ENCODE measurements around the gene NABP2. TPM values are rescaled to one million over a fixed set of nuclear protein-coding genes. Genes with fewer than 3 reads are reported as not detected.

The NABP2 gene
- total RNA-seq, 4 donors from 2014 or later = 19.4 to 35.7 (median 31.4) TPM

GRCh38 chr12:56224954-56225353 is 812 bp downstream of the NABP2 start:
- no peaks in the 10 kb centered on the region for H3K36me3 ChIP-seq
- H3K4me1 ChIP-seq = peaks cover 26 to 34% of the 10 kb centered on the region in 2 donors
- TF ChIP-seq, protein P1, sequence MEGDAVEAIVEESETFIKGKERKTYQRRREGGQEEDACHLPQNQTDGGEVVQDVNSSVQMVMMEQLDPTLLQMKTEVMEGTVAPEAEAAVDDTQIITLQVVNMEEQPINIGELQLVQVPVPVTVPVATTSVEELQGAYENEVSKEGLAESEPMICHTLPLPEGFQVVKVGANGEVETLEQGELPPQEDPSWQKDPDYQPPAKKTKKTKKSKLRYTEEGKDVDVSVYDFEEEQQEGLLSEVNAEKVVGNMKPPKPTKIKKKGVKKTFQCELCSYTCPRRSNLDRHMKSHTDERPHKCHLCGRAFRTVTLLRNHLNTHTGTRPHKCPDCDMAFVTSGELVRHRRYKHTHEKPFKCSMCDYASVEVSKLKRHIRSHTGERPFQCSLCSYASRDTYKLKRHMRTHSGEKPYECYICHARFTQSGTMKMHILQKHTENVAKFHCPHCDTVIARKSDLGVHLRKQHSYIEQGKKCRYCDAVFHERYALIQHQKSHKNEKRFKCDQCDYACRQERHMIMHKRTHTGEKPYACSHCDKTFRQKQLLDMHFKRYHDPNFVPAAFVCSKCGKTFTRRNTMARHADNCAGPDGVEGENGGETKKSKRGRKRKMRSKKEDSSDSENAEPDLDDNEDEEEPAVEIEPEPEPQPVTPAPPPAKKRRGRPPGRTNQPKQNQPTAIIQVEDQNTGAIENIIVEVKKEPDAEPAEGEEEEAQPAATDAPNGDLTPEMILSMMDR (IDR thresholded peaks at IDR 0.05) = no peak
- no peak for TF ChIP-seq POLR2A (IDR thresholded peaks at IDR 0.05)
- no peak for DNase-seq
- H3K9me3 ChIP-seq = no peaks in the 10 kb centered on the region
- H3K27ac ChIP-seq = peak overlapping the region in 1 of 3 donors; percentile 69
- intact Hi-C loops (cut with DNase I) = loop anchor here (2.0 to 10.0 kb wide), 2 partner anchors 32 to 100 kb away; partner anchors contain the start of gene ESYT1
- 66 to 71% methylated on average over 10 to 11 of the region's 11 CpGs for WGBS, 2 donors
- peak overlapping the region in 1 of 3 donors; percentile 64 for H3K4me3 ChIP-seq (replicated peaks in 1 of 3)
- no peaks in the 10 kb centered on the region for H3K27me3 ChIP-seq

DNA sequence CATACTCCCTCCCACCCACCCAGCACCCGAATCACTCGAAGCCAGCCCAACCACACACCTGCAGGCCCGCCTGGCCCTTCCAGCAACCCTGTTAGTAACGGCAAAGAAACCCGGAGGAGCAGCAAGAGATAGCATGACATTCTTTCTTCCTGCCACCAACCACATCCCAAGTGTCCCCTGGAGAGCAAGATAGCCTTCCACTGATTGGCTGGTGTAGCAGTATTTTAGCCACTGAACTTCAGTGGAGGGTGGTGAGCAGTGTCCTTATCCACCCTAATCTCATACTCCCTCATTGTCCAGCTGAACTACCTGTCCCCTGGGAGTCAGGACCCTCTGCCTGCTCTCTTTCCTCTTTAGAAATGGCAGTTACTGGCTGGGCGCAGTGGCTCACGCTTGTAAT is 4.9 kb downstream of the NABP2 start:
- intact Hi-C loops (cut with DNase I) = loop anchor here (10.0 kb wide), 1 partner anchor 104 kb away; the partner anchor contains the start of gene ESYT1
- DNase-seq = no peak
- Histone ChIP-seq H3K27me3 (no peaks in the 10 kb centered on the region), H3K4me3 (replicated peaks in 1 of 3) (no peak overlapping the region), H3K27ac (no peak overlapping the region), H3K4me1 (peaks cover 7 to 8% of the 10 kb centered on the region in 2 donors), H3K36me3 (no peaks in the 10 kb centered on the region), H3K9me3 (no peaks in the 10 kb centered on the region)
- TF ChIP-seq, protein P1 (IDR thresholded peaks at IDR 0.05) = no peak
- TF ChIP-seq POLR2A (IDR thresholded peaks at IDR 0.05) = no peak
- 90 to 92% methylated on average over 7 of the region's 7 CpGs for WGBS, 2 donors

- peaks cover 2% of the 10 kb centered on the region in 2 donors for H3K4me1 ChIP-seq
- H3K36me3 ChIP-seq = no peaks in the 10 kb centered on the region
- H3K9me3 ChIP-seq = no peaks in the 10 kb centered on the region
- intact Hi-C loops (cut with DNase I) = loop anchor here (10.0 kb wide), 1 partner anchor 105 kb away; the partner anchor contains the start of gene ESYT1
- WGBS, 2 donors = 70 to 86% methylated on average over 4 of the region's 4 CpGs
- H3K27ac ChIP-seq = no peak within 1 kb of the TSS
- H3K27me3 ChIP-seq = no peaks in the 10 kb centered on the region
- no peak for DNase-seq
- H3K4me3 ChIP-seq (replicated peaks in 1 of 3) = no peak within 1 kb of the TSS
- TF ChIP-seq, protein P1 (IDR thresholded peaks at IDR 0.05) = no peak
- TF ChIP-seq POLR2A (IDR thresholded peaks at IDR 0.05) = no peak
Observed at GRCh38 chr12:56229916-56230431, 5.8 kb downstream of the NABP2 start, which contains the start of gene SLC39A5. Gene SLC39A5 (plus strand): TSS chr12:56230051. CDS start chr12:56231275, 1,224 bp downstream.

DNA sequence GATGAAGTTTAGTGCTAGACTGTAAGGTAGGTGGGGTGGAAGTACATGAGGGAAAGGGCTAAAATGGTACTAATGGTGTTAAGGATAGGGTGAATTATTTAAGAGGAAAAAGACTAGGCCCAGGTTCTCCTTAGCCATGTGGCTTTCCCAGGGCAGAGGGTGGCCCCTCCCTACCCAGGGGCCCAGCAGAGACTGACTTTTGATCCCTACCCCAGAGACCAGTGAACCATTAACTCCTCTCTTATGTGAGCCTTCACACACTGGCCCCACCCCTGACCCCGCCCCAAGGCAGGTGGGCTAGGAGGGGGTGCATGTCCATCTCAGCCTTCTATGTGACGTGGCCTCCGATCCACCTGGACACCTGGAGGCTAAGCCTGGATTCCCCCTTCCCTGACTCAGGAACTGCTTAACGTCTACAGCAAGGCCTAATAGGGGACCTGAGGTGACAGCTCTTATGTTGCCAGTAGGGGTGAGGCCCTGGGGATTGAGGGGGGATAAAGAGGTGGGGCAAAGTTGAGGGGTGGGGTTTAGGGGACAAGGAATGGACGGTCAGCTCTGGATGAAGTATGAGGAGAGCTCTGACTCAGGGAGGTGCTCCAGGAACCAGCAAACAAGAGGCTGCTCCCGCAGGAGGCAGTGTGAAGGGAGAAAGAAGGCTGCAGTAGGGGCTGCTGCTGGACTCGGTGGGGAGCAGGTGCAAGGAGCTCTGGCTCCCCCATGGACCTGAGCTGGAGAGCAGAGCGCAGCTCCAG is 6.5 kb downstream of the NABP2 start:
- no peak for TF ChIP-seq POLR2A (IDR thresholded peaks at IDR 0.05)
- no peaks in the 10 kb centered on the region for H3K9me3 ChIP-seq
- no peaks in the 10 kb centered on the region for H3K36me3 ChIP-seq
- H3K4me3 ChIP-seq (replicated peaks in 1 of 3) = no peak overlapping the region
- no peaks in the 10 kb centered on the region for H3K4me1 ChIP-seq
- DNase-seq = no peak
- intact Hi-C loops (cut with DNase I) = no loop called here
- 58 to 62% methylated on average over 8 of the region's 8 CpGs for WGBS, 2 donors
- no peak overlapping the region for H3K27ac ChIP-seq
- no peaks in the 10 kb centered on the region for H3K27me3 ChIP-seq

DNA sequence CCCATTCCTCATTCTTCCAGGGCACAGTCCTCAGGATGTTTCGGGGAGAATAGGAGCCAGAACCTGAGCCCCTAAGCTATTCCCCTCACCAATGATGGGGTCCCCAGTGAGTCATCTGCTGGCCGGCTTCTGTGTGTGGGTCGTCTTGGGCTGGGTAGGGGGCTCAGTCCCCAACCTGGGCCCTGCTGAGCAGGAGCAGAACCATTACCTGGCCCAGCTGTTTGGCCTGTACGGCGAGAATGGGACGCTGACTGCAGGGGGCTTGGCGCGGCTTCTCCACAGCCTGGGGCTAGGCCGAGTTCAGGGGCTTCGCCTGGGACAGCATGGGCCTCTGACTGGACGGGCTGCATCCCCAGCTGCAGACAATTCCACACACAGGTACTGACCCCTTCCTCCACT is 7.0 kb downstream of the NABP2 start:
- TF ChIP-seq, protein P1 (IDR thresholded peaks at IDR 0.05) = no peak
- TF ChIP-seq POLR2A (IDR thresholded peaks at IDR 0.05) = no peak
- Histone ChIP-seq H3K9me3 (no peaks in the 10 kb centered on the region), H3K27ac (no peak overlapping the region), H3K4me3 (replicated peaks in 1 of 3) (no peak overlapping the region), H3K36me3 (no peaks in the 10 kb centered on the region), H3K4me1 (no peaks in the 10 kb centered on the region), H3K27me3 (no peaks in the 10 kb centered on the region)
- 85 to 92% methylated on average over 8 of the region's 11 CpGs for WGBS, 2 donors
- intact Hi-C loops (cut with DNase I) = no loop called here
- no peak for DNase-seq
